ENCODE data around the gene SLC1A4.
"Not testable (repeated sequence)": the region's sequence is repeated elsewhere in the genome, so short reads cannot be mapped to it uniquely, and the experiment has no call there.

The SLC1A4 gene

DNA sequence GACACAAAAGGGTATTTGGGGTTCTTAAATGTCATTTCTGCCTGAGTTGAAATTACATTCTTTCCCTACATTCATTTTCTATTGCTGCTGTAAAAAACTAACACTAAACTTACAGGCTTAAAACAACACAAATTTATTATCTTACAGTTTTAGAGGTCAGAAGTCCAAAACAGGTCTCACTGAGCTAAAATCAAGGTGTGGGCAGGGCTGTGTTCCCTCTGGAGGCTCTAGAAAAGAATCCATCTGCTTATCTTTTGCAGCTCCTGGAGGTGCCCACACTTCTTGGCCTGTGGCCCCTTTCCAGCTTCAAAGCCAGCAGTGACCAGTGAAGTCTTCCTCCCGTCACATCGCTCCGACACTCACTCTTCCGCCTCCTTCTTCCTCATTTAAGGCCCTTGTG lies 23.2 kb upstream of the SLC1A4 start:
- H3K4me3 ChIP-seq (replicated peaks; ENCODE audit: low read depth, low read length), result no peak overlapping the region
- DNase-seq (ENCODE audit: low read depth), result no peak

GRCh38 chr2:64966839-64967238 lies 22.4 kb upstream of the SLC1A4 start:
- H3K4me3 ChIP-seq (replicated peaks; ENCODE audit: low read depth, low read length), result no peak overlapping the region
- DNase-seq (ENCODE audit: low read depth), result no peak
- TF ChIP-seq, protein P1, sequence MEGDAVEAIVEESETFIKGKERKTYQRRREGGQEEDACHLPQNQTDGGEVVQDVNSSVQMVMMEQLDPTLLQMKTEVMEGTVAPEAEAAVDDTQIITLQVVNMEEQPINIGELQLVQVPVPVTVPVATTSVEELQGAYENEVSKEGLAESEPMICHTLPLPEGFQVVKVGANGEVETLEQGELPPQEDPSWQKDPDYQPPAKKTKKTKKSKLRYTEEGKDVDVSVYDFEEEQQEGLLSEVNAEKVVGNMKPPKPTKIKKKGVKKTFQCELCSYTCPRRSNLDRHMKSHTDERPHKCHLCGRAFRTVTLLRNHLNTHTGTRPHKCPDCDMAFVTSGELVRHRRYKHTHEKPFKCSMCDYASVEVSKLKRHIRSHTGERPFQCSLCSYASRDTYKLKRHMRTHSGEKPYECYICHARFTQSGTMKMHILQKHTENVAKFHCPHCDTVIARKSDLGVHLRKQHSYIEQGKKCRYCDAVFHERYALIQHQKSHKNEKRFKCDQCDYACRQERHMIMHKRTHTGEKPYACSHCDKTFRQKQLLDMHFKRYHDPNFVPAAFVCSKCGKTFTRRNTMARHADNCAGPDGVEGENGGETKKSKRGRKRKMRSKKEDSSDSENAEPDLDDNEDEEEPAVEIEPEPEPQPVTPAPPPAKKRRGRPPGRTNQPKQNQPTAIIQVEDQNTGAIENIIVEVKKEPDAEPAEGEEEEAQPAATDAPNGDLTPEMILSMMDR (IDR thresholded peaks at IDR 0.05; ENCODE audit: low read length, missing control alignments), result no peak

More for the DNA sequence above, 23.2 kb upstream of the SLC1A4 start:
- TF ChIP-seq, protein P1 (IDR thresholded peaks at IDR 0.05; ENCODE audit: low read length, missing control alignments), result no peak

GRCh38 chr2:64967601-64968000 lies 21.6 kb upstream of the SLC1A4 start:
- TF ChIP-seq, protein P1 (IDR thresholded peaks at IDR 0.05; ENCODE audit: low read length, missing control alignments), result no peak
- DNase-seq (ENCODE audit: low read depth), result no peak
- no peak overlapping the region for H3K4me3 ChIP-seq (replicated peaks; ENCODE audit: low read depth, low read length)

- H3K4me3 ChIP-seq (replicated peaks; ENCODE audit: low read depth, low read length); DNase-seq (ENCODE audit: low read depth): not testable (repeated sequence)
Measured at GRCh38 chr2:64969086-64969485, 20.1 kb upstream of the SLC1A4 start.

- TF ChIP-seq, protein P1 (IDR thresholded peaks at IDR 0.05; ENCODE audit: low read length, missing control alignments), result no peak
Measured at GRCh38 chr2:64970495-64970894, 18.7 kb upstream of the SLC1A4 start.

DNA sequence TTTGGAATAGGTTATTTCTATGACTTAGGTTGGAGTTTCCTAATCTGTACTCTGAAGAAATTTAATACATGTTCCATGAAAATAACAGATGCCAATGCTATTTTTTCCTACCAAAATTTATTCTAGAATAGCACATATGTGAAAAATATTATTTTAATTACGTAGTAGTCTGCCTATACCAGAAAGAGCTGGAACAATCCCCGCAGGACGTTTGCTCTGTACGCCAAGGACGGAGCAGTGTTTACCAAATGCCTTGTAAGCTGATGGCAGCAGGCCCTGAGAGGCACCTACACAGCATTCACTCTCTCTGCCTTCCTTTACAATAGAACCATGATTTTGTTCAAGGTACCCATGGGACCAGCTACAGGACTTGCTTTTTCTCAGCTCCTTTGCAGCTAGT lies 16.8 kb upstream of the SLC1A4 start:
- TF ChIP-seq, protein P1 (IDR thresholded peaks at IDR 0.05; ENCODE audit: low read length, missing control alignments), result no peak
- H3K4me3 ChIP-seq (replicated peaks; ENCODE audit: low read depth, low read length), result no peak overlapping the region
- no peak for DNase-seq (ENCODE audit: low read depth)

More at GRCh38 chr2:64970495-64970894, 18.7 kb upstream of the SLC1A4 start:
- no peak for DNase-seq (ENCODE audit: low read depth)
- H3K4me3 ChIP-seq (replicated peaks; ENCODE audit: low read depth, low read length), result no peak overlapping the region

DNA sequence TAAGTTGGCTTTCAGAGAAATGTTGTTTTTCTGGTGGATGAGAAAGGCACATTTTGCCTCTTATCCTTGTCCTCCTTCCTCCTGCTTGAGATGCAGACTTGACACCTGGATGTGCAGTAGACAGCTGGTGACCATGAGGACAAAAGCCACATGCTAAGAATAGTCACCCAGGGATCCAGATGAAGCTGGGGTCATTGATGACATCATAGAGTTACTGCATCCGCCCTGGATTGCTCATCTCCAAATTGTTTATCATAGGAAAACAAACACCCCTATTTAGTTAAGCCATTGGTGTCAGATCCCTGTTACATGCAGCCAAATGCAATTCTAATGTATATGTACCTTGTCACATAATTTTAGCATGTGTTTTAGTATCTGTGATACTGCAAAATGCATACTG lies 16.3 kb upstream of the SLC1A4 start:
- TF ChIP-seq, protein P1 (IDR thresholded peaks at IDR 0.05; ENCODE audit: low read length, missing control alignments), result no peak
- H3K4me3 ChIP-seq (replicated peaks; ENCODE audit: low read depth, low read length), result no peak overlapping the region
- no peak for DNase-seq (ENCODE audit: low read depth)
